Left hindlimb (tissue), 1 donor: ENCODE measurements around the gene TMPRSS15.
A peak's percentile ranks its signal among the peaks of the same experiment; 100 is the strongest.

Source experiments
- DNase-seq: peaks from one replicate; pipeline ENCODE4 v3.0.0-alpha.2; 2018

The TMPRSS15 gene

DNA sequence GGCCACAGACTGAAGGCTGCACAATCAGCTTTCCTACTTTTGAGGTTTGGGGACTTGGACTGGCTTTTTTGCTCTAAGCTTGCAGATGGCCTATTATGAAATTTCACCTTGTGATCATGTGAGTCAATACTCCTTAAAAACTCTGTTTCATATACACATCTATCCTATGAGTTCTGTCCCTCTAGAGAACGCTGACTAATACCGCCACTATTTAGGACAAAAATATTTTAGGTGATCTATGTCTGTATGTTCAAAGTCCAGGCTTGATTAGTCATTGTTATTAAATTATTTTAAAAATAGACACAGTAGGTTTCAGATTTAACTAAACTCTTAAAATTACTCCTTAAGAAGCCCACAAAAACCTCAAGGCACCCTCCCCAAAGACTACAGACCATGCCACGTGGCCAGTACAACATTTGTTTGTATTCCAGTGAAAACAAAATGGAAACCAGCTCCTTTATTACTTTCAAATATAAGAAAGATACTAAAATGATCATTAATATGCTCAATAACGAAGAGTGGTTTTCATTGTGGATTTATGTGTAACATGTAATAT, 63.1 kb downstream of the TMPRSS15 start:
- DNase-seq: no peak

- DNase-seq: no peak
Measured at GRCh38 chr21:18335651-18336236, 67.8 kb downstream of the TMPRSS15 start.

- DNase-seq: no peak
Measured at GRCh38 chr21:18334066-18334465, 69.5 kb downstream of the TMPRSS15 start.

DNA sequence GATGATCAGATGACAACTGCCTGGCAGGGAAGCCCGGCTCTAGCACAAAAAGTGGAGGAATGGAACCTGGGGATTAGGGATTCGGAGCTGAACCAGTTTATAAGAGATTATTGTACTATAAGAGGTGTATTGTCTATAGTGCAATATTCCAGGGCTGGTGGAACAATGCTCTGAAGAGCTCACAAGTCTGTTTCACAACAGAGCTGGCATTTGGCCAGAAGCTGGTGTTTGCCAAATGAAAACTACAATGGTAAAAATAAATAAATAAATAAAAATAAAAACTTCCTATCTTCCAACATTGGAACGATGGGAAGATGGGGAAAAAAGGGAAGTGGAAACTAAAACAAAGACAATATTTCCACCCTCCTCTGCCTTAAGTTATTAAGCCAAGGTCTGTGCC, 85.4 kb downstream of the TMPRSS15 start:
- no peak for DNase-seq

GRCh38 chr21:18298228-18298627, 105.4 kb downstream of the TMPRSS15 start:
- DNase-seq: no peak

GRCh38 chr21:18294100-18294499, 109.5 kb downstream of the TMPRSS15 start:
- no peak for DNase-seq

GRCh38 chr21:18289876-18290275, 113.7 kb downstream of the TMPRSS15 start:
- no peak for DNase-seq

GRCh38 chr21:18285379-18285778, 118.2 kb downstream of the TMPRSS15 start:
- DNase-seq: no peak

DNA sequence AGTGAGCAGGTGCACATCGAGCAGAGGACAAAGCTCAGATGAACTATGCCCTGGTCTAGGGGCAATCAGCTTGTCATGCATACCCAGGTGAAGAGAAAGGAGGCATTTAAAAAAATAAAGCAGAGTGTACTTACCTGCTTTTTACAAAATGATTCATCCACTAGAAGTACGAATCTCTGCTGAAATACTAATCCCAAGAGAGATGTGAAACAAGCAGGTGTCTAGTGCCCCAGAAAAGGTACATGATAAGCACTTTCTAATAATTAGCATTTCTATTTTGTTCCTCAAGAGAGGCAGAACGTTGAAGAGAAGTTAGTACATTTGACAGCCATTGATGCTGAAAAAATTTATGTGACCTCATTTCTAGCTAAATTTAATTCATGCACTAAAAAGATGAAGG, 127.8 kb downstream of the TMPRSS15 start:
- DNase-seq: no peak

GRCh38 chr21:18274370-18274769, 129.2 kb downstream of the TMPRSS15 start:
- DNase-seq: no peak

DNA sequence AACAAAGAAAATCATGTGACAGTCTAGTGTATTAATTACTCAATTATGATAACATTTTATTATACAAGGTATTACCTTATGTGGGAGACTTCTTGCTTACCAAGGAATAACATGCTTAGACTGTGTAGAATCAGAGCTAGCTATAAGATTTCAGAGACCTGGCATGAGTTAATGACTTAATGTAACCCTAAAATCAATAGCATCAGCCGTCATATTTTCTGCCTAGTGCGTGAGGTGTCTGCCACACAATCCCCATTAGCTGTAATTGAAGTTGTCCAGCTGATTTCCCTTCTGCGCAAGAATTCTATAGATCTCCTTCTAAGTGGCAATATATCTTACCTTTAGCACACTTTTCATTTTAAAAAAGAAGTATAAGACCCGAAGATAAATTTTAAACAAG, 130.2 kb downstream of the TMPRSS15 start:
- DNase-seq: no peak

GRCh38 chr21:18269856-18270255, 133.7 kb downstream of the TMPRSS15 start:
- DNase-seq: no peak

GRCh38 chr21:18268906-18269305, 134.7 kb downstream of the TMPRSS15 start:
- no peak for DNase-seq

GRCh38 chr21:18267496-18267895, 136.1 kb downstream of the TMPRSS15 start:
- no peak for DNase-seq

DNA sequence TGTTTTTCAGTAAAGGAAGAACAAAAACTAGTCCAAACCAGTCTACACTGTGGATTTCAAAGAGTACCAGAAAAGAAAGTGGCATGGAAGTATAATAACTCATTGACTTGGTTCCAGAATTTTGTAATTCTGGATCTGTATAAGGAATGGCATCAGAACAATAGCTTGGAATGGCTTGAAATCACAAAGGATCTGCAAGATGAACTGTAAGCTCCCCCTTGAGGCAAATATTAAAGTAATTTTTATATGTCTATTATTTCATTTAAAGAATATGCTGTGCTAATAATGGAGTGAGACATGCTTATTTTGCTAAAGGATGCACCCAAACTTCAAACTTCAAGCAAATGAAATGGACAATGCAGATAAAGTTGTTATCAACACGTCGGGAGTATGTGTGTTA, 137.6 kb downstream of the TMPRSS15 start:
- no peak for DNase-seq

GRCh38 chr21:18253799-18254198, 149.8 kb downstream of the TMPRSS15 start:
- no peak for DNase-seq

GRCh38 chr21:18253221-18253620, 150.4 kb downstream of the TMPRSS15 start:
- no peak for DNase-seq

- DNase-seq: peak; percentile 38
Measured at GRCh38 chr21:18252680-18253079, 150.9 kb downstream of the TMPRSS15 start.

DNA sequence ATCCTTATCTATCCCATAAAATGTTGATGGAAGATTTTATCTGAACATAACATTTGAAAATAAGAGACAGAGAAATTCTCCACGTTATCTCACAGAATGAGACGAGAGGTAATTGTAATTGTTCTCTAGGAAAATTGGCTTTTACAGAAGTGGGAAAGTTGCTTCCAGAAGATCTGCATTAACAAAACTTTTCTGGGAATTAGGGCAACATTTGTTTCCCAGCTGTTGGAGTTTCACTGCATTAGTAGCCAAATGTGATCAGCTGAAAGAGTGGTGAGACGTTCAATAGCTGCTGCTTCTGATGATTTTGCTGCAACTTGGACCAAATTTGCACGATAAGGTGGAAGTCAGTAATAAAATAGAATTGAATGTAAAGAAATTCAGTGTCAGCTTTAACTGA, 151.3 kb downstream of the TMPRSS15 start:
- DNase-seq: no peak

DNA sequence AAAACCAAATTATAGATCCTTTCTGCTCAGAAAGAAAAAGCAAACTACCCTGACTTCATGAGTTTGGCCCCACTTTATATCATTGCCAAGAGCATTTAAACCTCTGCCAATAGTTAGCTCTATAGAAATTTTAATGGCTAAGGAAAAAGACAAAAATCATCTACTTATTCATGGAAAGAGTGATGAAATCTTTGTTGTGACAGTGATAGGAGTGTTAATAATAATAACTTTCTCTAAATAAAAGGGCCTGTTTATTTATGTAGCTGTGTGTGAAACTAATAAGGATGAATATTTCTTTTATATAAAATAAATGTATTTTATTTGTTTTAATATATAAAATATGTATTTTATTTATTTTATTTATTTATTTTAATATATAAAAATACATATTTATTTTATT, 152.5 kb downstream of the TMPRSS15 start:
- no peak for DNase-seq

GRCh38 chr21:18249672-18250071, 153.9 kb downstream of the TMPRSS15 start:
- DNase-seq: no peak

DNA sequence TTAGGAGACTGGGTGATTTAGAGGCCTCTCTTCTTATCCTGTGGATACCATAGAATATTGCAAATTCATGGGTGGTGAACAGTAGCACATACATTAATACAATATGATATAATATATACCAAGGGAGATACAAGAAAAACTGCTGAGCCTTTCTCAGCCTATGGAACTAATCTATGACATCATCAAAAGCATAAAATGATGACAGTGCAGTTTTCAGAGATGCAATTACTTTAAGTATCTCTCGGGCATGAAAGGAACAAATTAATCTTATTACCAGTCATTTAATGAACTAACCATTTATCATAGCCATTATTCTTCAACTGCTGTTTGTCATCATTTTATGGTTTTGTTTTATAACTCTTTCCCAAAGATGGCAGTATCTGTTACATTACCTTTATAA, 155.4 kb downstream of the TMPRSS15 start:
- no peak for DNase-seq

DNA sequence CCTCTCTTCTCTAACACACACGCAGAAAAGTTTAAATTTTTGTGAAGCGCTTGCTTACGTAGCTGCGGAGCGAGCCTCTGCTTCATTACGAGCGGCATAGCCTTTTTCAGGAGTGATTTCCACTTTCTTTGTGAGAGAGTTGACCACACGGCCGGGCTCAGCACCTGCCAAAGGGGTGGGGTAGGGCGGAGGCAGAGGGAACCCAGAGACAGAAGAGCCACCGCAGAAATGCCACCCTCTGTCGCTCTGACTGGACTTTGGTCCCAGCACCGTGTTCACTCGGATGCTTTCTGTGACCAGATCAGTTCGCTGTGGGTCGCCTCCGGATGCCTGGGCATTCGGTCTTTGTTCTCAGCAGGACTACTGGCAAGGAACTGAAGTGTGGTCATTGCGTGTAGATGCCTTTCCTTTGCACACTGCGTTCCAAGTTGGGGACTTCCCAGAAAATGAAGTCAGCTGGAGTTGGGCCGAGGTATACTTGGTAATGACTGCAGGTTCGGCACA, 158.1 kb downstream of the TMPRSS15 start:
- peak; percentile 62 for DNase-seq

DNA sequence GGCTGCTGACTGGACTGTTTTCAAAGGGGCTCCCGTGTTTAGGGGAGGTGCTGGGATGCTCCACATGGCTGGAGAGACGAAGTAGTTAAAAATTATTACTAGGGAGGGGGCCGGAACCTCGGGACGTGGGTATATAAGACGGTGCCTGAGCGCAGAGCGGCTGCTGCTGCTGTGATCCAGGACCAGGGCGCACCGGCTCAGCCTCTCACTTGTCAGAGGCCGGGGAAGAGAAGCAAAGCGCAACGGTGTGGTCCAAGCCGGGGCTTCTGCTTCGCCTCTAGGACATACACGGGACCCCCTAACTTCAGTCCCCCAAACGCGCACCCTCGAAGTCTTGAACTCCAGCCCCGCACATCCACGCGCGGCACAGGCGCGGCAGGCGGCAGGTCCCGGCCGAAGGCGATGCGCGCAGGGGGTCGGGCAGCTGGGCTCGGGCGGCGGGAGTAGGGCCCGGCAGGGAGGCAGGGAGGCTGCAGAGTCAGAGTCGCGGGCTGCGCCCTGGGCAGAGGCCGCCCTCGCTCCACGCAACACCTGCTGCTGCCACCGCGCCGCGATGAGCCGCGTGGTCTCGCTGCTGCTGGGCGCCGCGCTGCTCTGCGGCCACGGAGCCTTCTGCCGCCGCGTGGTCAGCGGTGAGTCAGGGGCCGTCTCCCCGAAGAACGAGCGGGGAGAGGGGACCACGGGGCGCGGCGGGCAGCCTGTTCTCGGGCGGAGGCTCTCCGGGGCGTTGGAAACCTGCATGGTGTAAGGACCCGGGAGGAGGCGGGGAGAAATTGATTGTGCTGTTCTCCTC, 158.7 kb downstream of the TMPRSS15 start, which contains the start of gene CHODL:
CHODL (plus strand) TSS at position 163 of the 793 bp plus-strand sequence; CDS start at position 554, 391 bp downstream.
- DNase-seq: peak; percentile 74
